Measurements from ENCODE around the gene FGF14. TPM values are rescaled to one million over a fixed set of nuclear protein-coding genes. Genes with fewer than 3 reads are reported as not detected.

Gene FGF14
- total RNA-seq, 2 donors from 2014 or later: under 0.01 to 0.28 TPM

DNA sequence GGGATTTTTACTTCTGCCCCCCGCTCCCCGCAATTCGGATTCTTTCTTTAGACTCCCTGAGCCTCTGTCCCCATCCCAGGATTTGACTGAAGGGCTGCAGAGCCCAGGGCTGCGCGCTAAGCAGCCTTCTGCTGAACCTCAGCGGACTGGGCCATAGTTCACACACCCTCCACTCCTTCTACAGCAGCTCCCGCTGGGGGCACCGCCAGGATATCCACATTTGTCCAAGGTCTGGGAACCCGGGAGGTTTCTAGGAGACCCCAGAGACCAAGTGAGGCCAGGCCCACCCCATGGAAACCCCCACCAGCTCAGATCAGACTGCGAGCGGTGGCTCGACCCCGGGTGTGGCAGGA, 486.1 kb downstream of the FGF14 start:
- TF ChIP-seq, protein P1, sequence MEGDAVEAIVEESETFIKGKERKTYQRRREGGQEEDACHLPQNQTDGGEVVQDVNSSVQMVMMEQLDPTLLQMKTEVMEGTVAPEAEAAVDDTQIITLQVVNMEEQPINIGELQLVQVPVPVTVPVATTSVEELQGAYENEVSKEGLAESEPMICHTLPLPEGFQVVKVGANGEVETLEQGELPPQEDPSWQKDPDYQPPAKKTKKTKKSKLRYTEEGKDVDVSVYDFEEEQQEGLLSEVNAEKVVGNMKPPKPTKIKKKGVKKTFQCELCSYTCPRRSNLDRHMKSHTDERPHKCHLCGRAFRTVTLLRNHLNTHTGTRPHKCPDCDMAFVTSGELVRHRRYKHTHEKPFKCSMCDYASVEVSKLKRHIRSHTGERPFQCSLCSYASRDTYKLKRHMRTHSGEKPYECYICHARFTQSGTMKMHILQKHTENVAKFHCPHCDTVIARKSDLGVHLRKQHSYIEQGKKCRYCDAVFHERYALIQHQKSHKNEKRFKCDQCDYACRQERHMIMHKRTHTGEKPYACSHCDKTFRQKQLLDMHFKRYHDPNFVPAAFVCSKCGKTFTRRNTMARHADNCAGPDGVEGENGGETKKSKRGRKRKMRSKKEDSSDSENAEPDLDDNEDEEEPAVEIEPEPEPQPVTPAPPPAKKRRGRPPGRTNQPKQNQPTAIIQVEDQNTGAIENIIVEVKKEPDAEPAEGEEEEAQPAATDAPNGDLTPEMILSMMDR (IDR thresholded peaks at IDR 0.05): no peak
- TF ChIP-seq POLR2AphosphoS5 (IDR thresholded peaks at IDR 0.05): no peak
- no peak for TF ChIP-seq POLR2A (IDR thresholded peaks at IDR 0.05)
- 4% methylated on average over 9 of the region's 13 CpGs for WGBS
- Histone ChIP-seq H3K4me3 (no peak overlapping the region), H3K9me3 (no peaks in the 10 kb centered on the region), H3K27ac (no peak overlapping the region), H3K36me3 (no peaks in the 10 kb centered on the region), H3K4me1 (replicated peaks) (no peaks in the 10 kb centered on the region), H3K27me3 (replicated peaks; ENCODE audit: insufficient read depth) (peaks cover 22% of the 10 kb centered on the region)
- DNase-seq (ENCODE audit: low spot score): no peak
- intact Hi-C loops (cut with DNase I): no loop called here

- Histone ChIP-seq H3K27ac (no peak overlapping the region), H3K36me3 (no peaks in the 10 kb centered on the region), H3K9me3 (no peaks in the 10 kb centered on the region), H3K4me3 (no peak overlapping the region), H3K4me1 (replicated peaks) (no peaks in the 10 kb centered on the region), H3K27me3 (replicated peaks; ENCODE audit: insufficient read depth) (peaks cover 22% of the 10 kb centered on the region)
- TF ChIP-seq POLR2A (IDR thresholded peaks at IDR 0.05) (no peak), POLR2AphosphoS5 (IDR thresholded peaks at IDR 0.05) (no peak)
- TF ChIP-seq, protein P1 (IDR thresholded peaks at IDR 0.05): no peak
- 16% methylated on average over 7 of the region's 7 CpGs for WGBS
- no peak for DNase-seq (ENCODE audit: low spot score)
- intact Hi-C loops (cut with DNase I): no loop called here
Measured at GRCh38 chr13:101915331-101915730, 486.5 kb downstream of the FGF14 start.

- no peak for DNase-seq (ENCODE audit: low spot score)
- Histone ChIP-seq H3K36me3 (no peaks in the 10 kb centered on the region), H3K4me3 (no peak overlapping the region), H3K27me3 (replicated peaks; ENCODE audit: insufficient read depth) (peaks cover 10% of the 10 kb centered on the region), H3K4me1 (replicated peaks) (no peaks in the 10 kb centered on the region), H3K9me3 (no peaks in the 10 kb centered on the region), H3K27ac (no peak overlapping the region)
- intact Hi-C loops (cut with DNase I): no loop called here
- TF ChIP-seq POLR2AphosphoS5 (IDR thresholded peaks at IDR 0.05): no peak
- TF ChIP-seq, protein P1 (IDR thresholded peaks at IDR 0.05): no peak
- TF ChIP-seq POLR2A (IDR thresholded peaks at IDR 0.05): no peak
- 69% methylated on average over 2 of the region's 2 CpGs for WGBS
Measured at GRCh38 chr13:101911752-101912151, 490.1 kb downstream of the FGF14 start.

GRCh38 chr13:101903890-101904289, 498.0 kb downstream of the FGF14 start:
- H3K4me3 ChIP-seq: no peak overlapping the region
- DNase-seq (ENCODE audit: low spot score): no peak

DNA sequence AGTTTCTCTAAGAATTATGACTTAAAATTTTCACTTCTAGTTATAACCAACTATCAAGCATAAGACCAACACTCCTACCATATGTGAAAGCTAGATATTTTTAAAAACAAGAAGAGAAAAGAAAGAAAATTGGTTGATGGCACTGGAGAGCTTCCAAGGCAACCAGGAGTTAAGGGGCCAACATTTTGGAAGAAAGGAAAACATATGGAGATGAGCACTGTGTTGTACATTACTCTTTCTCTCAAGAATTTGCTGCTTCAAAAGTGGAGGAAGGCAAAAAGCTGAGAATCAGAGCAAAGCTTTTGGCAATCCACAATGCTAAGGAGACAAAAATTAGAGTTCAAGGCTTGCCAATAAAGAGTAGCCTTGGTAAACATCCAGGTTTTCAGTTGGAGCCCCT, 503.2 kb downstream of the FGF14 start:
- intact Hi-C loops (cut with DNase I): no loop called here
- no peaks in the 10 kb centered on the region for H3K27me3 ChIP-seq (replicated peaks; ENCODE audit: insufficient read depth)
- no peak for DNase-seq (ENCODE audit: low spot score)
- H3K27ac ChIP-seq: no peak overlapping the region
- no peaks in the 10 kb centered on the region for H3K4me1 ChIP-seq (replicated peaks)
- H3K9me3 ChIP-seq: no peaks in the 10 kb centered on the region
- no peaks in the 10 kb centered on the region for H3K36me3 ChIP-seq
- no peak overlapping the region for H3K4me3 ChIP-seq
- TF ChIP-seq POLR2A (IDR thresholded peaks at IDR 0.05): no peak
- TF ChIP-seq, protein P1 (IDR thresholded peaks at IDR 0.05): no peak
- no peak for TF ChIP-seq POLR2AphosphoS5 (IDR thresholded peaks at IDR 0.05)

More at GRCh38 chr13:101903890-101904289, 498.0 kb downstream of the FGF14 start:
- Histone ChIP-seq H3K27me3 (replicated peaks; ENCODE audit: insufficient read depth) (no peaks in the 10 kb centered on the region), H3K9me3 (no peaks in the 10 kb centered on the region), H3K36me3 (no peaks in the 10 kb centered on the region), H3K4me1 (replicated peaks) (no peaks in the 10 kb centered on the region), H3K27ac (no peak overlapping the region)
- 74% methylated on average over 3 of the region's 3 CpGs for WGBS
- no peak for TF ChIP-seq POLR2A (IDR thresholded peaks at IDR 0.05)
- TF ChIP-seq POLR2AphosphoS5 (IDR thresholded peaks at IDR 0.05): no peak
- TF ChIP-seq, protein P1 (IDR thresholded peaks at IDR 0.05): no peak
- intact Hi-C loops (cut with DNase I): no loop called here
